NCI-H1436 treated with DMSO at 0.1 percent for 48 hours (cell line): ENCODE data around the gene E2F4.

ENCODE experiments used
- DNase-seq: peaks from one replicate; lab custom pipeline; 2025; lab: John Stamatoyannopoulos, UW

Gene E2F4

GRCh38 chr16:67190448-67191399, 1.2 kb upstream of the E2F4 start:
- DNase-seq = no peak

- DNase-seq = no peak
Observed at GRCh38 chr16:67191411-67191994, 452 bp upstream of the E2F4 start.

GRCh38 chr16:67192781-67193361, 916 bp downstream of the E2F4 start:
- DNase-seq = no peak

GRCh38 chr16:67193536-67193935, 1.6 kb downstream of the E2F4 start:
- DNase-seq = no peak

GRCh38 chr16:67194260-67194659, 2.3 kb downstream of the E2F4 start:
- no peak for DNase-seq

- DNase-seq = no peak
Observed at GRCh38 chr16:67195676-67196075, 3.7 kb downstream of the E2F4 start.

GRCh38 chr16:67196881-67197280, 4.9 kb downstream of the E2F4 start:
- no peak for DNase-seq

- no peak for DNase-seq
Observed at GRCh38 chr16:67197704-67198103, 5.7 kb downstream of the E2F4 start.

- no peak for DNase-seq
Observed at GRCh38 chr16:67198238-67198734, 6.3 kb downstream of the E2F4 start.

GRCh38 chr16:67199011-67199807, 7.3 kb downstream of the E2F4 start, which contains the start of gene ELMO3:
TSS of gene ELMO3 (plus strand) at chr16:67199131. CDS start at chr16:67199327, 196 bp downstream.
- DNase-seq = no peak

- no peak for DNase-seq
Observed at GRCh38 chr16:67199808-67200198, 7.8 kb downstream of the E2F4 start.

GRCh38 chr16:67200491-67200890, 8.5 kb downstream of the E2F4 start:
- no peak for DNase-seq

- DNase-seq = no peak
Observed at GRCh38 chr16:67201411-67202345, 9.7 kb downstream of the E2F4 start.

- DNase-seq = no peak
Observed at GRCh38 chr16:67202426-67202825, 10.5 kb downstream of the E2F4 start.

GRCh38 chr16:67202956-67203493, 11.1 kb downstream of the E2F4 start:
- no peak for DNase-seq

- DNase-seq = no peak
Observed at GRCh38 chr16:67204076-67204475, 12.1 kb downstream of the E2F4 start.

- DNase-seq = no peak
Observed at GRCh38 chr16:67206129-67206837, 14.3 kb downstream of the E2F4 start.

GRCh38 chr16:67206838-67207248, 14.9 kb downstream of the E2F4 start:
- no peak for DNase-seq

GRCh38 chr16:67207249-67208091, 15.5 kb downstream of the E2F4 start:
- DNase-seq = no peak
